ENCODE measurements around the gene PGAM5.
"Not testable (repeated sequence)": the region's sequence is repeated elsewhere in the genome, so short reads cannot be mapped to it uniquely, and the experiment has no call there.

The PGAM5 gene

GRCh38 chr12:132753670-132754069 is 43.0 kb downstream of the PGAM5 start:
- DNase-seq (ENCODE audit: low read depth): not testable (repeated sequence)

DNA sequence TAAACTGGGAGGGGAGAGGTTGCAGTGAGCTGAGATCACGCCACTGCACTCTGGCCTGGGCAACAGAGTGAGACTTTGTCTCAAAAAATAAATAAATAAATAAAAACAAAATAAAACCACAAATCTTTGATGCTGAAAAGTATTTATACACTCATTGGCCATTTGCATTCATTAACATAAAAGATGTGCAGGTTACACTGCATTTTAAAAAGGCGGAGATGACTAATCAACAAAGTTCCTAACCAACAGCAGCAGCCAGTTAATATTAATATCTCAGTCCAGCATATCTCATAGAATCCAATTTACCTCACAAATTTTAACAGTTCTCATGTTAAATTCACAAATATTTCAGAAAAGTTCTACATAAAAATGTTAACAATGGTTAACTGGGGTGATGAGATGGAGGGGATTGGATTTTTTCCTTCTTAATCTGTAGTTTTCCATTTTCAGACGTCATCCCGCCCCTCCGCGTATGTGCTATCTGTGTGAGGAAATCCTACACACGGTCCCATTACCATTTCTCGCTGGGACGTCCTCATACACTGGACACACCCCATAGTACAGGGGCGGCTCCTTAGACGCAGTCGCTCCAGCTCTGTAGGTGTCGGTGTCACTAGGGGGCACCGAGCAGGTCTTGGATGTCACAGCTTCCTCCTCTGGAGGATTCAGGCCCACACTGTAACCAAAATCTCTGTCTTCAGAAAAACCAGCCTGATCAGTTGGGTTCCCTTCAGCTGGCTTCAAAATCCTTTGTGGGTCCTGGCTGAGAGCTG is 43.7 kb downstream of the PGAM5 start:
- no peak for DNase-seq (ENCODE audit: low read depth)

GRCh38 chr12:132758825-132759224 is 48.2 kb downstream of the PGAM5 start:
- DNase-seq (ENCODE audit: low read depth): not testable (repeated sequence)

- DNase-seq (ENCODE audit: low read depth): no peak
Observed at GRCh38 chr12:132759359-132759758, 48.7 kb downstream of the PGAM5 start.

DNA sequence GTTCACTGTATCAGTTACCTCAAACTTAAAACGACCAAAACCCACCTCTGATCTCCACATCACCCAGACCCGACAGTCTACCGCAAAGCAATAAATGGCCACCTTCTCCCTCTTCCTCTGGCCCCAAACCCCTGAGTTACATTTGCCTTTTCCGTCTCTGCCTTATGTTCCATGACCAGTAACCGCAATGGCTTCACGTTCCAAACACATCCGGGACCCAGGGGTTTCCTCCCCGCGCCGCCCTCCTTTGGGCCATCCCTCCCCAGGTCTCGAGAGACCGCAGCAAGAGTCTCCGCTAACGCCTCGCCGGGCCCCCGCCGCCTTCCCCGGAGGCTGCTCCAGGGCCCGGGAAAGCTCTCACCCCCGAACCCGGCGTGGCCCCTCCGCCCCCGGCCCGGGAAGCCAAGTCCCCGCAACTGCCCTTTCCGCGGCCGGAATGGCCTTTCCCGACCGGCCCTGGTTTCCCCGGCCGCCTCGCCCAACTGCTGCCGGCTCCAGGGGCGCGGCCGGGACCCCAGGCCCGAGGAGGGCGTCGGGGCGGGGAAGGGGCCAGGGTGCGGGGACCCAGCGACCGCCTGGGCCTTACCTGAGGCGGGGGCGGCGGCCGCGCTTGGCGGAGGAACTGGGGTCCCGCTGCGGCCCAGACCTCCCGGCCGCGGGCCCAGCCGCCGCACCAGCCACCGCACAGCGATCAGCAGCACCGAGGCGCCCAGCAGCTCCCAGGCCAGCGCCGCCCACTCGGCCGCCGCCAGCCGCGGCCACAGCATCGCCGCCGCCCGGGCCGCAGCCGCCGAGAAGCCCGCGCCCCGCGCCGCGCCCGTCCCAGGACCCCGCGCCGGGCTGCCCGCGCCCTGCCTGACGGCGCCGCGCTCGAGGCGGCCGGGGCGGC is 50.6 kb downstream of the PGAM5 start, which contains the start of gene ANKLE2:
Gene ANKLE2 (minus strand): TSS at position 801 of the 889 bp plus-strand sequence. CDS start 34 bp downstream, at position 767.
- DNase-seq (ENCODE audit: low read depth): peak; percentile 38

DNA sequence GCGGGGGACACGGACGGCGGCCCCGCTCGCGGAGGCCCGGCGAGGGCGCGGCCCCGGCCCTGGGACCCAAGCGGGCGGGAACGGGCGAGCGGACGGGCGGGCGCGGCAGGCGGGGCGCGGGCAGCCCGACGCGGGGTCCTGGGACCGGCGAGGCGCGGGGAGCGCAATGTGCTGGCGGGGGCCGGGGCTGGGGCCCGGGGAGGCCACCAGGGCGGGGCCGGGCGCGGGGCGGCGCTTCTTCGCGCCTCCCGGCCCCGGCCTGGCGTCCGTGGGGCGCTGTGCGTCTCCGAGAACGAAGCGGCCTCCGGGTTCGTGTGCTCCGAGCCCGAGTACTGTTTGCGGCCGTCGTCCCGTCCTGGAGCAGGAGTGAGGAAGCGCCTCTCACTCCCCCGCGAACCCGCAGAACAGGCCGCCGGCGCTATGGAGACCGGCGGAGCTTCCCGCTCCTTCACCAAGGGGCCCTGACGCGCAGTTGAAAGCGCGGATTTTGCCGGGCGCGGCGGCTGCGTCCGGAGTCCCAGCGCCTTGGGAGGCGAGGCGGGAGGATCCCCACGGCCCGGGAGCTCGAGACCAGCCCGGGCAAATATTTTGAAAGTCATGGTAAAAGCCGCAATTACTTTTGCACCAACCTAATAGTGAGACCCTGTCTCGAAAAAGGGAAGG is 51.4 kb downstream of the PGAM5 start:
- DNase-seq (ENCODE audit: low read depth): peak; percentile 85

GRCh38 chr12:132764231-132764630 is 53.6 kb downstream of the PGAM5 start:
- no peak for DNase-seq (ENCODE audit: low read depth)

DNA sequence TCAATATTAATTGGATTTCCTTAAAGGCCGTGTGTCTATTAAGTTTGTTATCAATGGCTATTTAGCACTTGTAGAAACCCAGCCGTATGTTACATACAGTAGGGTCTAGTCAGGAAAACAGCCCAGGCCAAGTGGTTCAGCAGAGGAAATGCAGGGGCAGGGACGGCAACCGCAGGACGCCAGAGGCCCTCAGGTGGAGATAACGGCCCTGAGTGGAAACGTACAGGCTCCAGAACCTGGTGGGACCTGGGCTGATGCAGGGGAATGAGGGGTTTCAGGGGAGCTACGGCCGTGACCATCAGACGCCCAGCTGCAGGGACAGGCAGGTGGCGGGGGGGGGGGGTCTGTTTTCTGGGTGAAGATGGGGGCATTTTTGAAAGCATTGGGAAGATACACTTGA is 54.7 kb downstream of the PGAM5 start:
- no peak for DNase-seq (ENCODE audit: low read depth)

DNA sequence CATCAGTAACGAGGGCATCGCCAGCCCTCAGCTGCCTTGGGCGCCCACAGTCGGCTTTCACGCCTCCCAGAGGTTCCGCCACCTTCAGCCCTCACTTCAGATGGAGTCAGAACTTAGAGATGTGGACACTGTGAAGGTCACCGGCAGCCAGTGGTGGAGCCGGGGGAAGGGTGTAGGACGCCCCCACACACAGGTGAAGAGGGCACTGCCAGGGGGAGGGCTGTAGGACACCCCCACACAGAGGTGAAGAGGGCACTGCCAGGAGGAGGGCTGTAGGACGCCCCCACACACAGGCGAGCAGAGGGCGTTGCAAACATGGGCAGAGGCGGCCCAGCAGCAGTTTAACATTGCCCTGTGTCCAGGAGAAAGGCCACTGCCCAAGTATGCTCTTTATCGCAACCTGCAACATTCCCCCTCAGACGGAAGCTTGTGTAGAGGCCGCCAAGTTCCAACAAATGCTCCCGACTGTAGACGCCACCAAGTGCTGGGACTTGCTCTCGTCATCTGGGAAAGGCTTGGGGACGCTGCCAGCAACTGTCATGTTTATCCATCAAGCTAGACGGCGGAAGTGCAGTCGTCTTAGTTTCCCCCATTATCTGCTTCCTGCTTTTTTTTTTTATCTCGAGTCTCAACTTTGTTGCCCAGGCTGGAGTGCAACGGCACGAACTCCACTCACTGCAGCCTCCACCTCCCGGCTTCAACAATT is 55.9 kb downstream of the PGAM5 start:
- DNase-seq (ENCODE audit: low read depth): no peak

DNA sequence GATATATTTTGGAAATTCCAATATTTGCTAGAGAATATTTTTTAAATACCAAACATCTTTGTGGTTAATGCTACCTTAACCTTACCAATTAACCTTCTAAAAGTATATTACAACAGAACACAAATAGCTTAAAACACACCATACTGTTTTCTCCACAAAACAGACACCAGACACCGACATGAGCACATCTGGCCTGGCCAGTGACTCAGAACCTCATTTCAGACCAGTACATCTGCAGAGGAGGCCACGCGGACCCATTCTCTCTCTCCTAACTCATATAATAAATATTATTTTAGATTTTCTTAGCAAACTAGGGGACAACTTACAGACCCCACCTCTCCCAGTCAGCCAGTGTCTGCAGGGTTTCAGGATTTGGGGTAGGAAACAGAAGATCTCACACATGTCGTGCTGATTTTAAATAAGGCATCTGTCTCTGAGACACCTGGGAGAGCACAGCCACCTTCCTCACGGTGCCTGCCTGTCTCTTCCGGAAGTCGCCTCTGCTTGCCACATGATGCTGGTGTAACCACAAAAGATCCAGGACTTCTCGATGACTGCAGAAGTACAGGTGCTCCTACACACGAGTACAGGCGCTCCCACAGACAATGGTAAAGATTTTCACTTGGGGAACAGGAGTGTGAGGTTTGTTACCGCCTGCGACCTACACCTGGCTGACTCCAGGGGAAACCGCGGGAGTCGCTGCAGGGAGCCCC is 60.6 kb downstream of the PGAM5 start:
- DNase-seq (ENCODE audit: low read depth): no peak

Measured in GM04504 (cell line).